HG03354 (cell line): ENCODE data around the gene DOC2A.

Experiments
- ATAC-seq: cut with Tn5 transposase; IDR thresholded peaks from one replicate; pipeline ENCODE4 v1.9.1; 2021; ENCODE audit warnings: mild to moderate bottlenecking; ENCODE audit not compliant: unreplicated experiment, poor library complexity, severe bottlenecking

The DOC2A gene

GRCh38 chr16:30006659-30007377 is 4.0 kb downstream of the DOC2A start:
- ATAC-seq, result no peak

GRCh38 chr16:30006095-30006473 is 4.7 kb downstream of the DOC2A start:
- ATAC-seq, result no peak

GRCh38 chr16:30005341-30006094 is 5.3 kb downstream of the DOC2A start:
- ATAC-seq, result no peak

DNA sequence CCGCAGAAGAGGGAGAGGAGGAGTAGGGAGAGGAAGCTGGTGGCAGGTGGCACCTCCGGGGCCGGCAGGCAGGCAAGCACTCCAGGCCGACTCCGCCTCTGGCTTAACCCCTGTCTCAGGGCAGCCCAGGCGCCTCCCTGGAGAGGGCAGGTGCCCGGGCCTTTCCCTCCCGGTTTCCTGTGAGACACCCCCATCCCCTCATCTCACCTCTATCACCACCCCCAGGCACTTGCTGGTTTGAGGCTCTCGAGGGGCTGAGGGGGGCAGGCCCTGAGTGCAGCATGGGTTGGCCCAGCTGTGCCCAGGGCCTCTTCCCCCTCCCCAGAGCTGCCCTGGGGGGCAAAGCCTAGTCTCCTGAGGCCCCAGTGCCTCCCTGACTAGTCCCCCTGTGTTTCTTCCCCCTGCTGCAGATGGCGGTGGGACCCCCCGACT is 6.0 kb downstream of the DOC2A start:
- no peak for ATAC-seq

DNA sequence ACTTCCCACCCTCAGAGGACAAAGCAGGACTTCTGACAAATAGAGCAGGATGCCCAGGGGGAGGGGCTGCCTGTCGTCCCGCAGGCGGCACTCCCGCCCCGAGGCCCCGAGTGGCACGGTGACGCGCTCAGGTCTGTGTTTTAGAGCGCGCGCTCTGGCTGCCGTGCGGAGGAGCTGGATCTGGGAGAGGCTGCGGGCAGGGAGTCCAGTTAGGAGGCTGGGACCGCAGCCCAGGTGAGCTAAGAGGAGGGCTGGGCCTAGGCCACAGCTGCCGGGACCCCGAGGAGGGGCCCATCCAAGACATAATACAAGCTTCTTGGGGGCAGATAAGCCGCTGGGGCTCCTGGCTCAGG is 6.4 kb downstream of the DOC2A start:
- no peak for ATAC-seq

DNA sequence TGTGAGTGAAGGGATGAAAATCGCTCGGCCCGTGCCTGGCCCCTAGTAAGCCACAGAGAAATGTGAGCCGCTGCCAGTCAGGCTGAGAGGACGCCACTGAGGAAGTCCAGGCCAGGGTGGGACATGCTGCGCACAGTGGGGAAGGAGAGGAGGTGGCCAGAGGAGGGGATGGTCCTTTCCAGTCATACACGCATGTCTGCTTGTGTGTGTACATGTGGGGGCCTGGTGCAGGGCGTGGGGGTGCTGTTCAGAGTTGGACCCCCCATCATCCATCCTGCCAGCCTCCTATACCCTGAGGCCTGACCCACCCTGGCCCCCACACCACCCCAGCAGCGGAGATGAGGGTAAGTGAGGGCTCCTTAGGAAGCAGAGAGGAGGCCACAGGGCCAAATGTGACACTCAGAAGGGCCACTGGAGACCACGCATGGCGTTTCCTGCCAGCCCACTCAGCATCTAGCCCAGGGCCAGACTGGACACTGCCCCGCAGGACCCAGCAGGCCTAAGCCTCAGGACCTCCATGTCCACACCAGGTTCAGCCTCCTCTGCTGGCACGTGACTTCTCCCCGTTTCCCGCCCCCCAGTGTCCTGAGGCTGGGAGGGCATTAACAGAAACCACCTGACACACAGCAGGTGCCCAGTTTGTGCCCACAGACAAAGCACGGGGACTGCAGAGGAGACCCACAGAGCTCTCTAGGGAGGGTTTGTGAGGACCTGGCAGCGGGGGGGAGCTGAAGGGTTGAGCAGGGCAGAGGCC is 7.0 kb downstream of the DOC2A start:
- ATAC-seq, result no peak

- no peak for ATAC-seq
These were observed 8.0 kb downstream of the DOC2A start for GRCh38 chr16:30002614-30003346.

DNA sequence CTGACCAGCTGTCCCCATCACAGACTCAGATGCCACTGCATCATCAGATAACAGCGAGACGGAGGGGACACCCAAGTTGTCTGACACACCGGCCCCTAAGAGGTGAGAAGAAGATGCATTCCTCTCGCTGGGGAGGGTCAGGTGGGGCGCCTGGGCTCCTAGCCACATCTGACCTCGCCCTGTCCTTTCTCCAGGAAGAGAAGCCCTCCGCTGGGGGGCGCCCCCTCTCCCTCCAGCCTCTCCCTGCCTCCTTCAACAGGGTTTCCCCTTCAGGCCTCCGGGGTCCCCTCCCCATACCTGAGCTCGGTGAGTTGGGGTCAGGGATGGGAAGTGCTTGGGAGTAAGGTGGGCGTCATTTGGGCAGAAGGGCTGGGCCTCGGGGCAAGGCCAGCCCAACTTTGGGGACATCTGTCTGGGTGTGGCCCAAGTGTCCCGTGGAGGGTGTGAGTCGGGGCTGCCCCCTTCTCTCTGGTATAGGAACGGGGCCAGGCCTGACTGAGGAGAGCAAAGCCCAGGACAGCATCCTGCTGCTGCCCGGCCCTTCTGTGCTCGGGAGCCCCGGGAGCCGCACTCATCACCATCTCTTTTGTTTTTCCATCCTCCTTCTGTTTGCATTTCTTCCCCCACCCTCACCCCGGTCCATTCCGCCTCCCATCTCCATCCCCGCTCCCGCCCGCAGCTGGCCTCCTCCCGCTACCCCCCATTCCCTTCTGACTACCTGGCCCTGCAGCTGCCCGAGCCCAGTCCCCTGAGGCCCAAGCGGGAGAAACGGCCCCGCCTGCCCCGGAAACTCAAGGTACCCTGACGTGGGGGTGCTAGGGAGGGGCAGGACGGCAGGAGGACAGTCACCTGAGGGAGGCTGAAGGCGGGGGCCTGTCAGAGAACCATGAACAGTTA is 9.8 kb downstream of the DOC2A start:
- no peak for ATAC-seq

DNA sequence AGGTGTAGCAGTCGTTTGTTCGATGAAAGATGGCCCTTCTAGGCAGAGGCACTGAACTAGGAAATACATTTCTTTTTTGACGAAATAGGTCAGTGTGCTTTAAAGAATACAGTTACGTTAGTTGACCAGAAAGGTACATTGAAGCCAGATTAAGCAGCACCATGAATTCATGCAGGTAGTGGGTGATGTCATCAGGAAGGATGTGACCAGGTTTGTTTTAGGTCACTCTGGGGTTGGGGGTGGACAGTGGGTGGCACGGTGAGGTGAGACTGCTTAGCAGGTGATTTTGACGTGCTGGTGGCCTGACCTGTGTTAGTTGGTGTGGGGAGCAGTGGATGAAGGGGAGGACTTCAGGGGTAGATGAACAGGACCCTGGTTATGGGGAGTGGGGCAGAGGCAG is 11.2 kb downstream of the DOC2A start:
- no peak for ATAC-seq

GRCh38 chr16:29996766-29997250 is 14.0 kb downstream of the DOC2A start:
- ATAC-seq, result no peak

GRCh38 chr16:29995911-29996765 is 14.7 kb downstream of the DOC2A start, which contains the start of gene INO80E:
Gene INO80E (plus strand): TSS chr16:29996241. CDS start chr16:29996311, 70 bp downstream.
- peak; percentile 90 for ATAC-seq

DNA sequence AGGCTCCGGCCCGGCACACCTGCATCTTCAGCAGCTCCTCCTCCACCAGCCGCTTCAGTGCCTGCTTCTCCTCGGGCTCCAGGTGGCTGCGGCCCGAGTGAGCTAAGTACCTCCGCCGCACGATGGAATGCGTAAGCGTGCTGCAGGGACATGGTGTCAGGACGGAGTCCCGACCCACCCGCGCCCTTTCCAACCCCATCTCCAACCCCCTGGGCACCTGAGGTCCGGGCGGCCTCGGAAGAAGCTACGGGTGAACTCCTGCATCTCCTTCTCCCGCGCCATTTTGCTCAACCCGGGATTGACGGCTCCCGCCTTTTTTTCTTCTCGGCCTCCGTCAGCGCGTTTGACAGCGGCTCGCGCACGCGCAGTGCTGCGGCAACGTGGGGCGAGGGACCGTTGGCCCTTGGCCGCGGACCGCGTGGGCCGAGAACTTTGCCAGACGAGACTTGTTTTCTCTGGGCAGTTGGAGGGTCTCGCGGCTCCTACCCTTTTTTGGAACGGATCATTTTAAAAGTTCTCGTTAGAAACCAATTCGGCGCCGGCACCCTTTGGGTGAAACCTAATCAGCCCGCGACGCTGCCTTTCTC is 15.4 kb downstream of the DOC2A start, which contains the start of gene HIRIP3:
HIRIP3 (minus strand) TSS at position 294 of the 587 bp plus-strand sequence; CDS start at position 282, 12 bp downstream.
- ATAC-seq, result peak; percentile 52

- peak; percentile 48 for ATAC-seq
These were observed 16.1 kb downstream of the DOC2A start for GRCh38 chr16:29994600-29995323.

GRCh38 chr16:29993903-29994599 is 16.8 kb downstream of the DOC2A start:
- ATAC-seq, result no peak

DNA sequence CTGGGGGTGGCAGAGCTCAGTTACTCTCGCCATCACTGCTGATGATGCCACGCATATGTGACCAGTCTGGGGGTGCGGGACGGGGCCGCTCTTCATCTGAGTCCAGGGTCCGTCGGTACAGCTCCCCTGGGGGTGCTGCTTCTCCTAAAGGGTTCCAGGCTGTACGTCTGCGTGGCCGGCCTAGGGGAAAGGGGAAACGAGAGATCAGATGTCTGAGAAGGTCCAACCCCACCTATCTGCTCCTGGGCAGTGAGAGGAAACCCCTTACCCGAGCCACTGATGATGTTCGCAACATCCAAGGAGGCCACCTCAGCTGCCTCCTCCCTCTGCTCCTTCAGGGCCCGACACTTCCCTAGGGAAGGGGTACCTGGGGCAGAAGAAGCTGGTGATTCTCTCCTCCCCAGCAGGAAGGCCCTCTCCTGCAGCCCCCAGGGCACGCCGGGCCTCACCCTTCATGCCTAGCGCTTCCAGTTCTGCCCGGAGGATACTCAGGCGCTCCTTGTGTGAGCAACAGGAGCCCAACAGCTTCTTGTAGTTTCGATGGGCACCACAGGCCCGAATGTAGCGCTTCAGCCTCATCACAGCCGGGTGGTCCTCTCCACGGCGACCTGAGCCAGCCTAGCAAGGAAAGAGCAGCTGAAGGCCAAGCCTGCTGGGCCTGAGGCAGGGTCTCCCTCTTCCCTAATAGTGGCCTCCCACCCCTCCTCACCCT is 17.5 kb downstream of the DOC2A start:
- ATAC-seq, result no peak
